ENCODE measurements around the gene BICRA. TPM values are rescaled to one million over a fixed set of nuclear protein-coding genes. Genes with fewer than 3 reads are reported as not detected.

The BICRA gene
- total and polyA plus RNA-seq, 2 of the 4 experiments (the other 2 are of a cell fraction): 1.8 to 3.5 TPM

- Histone ChIP-seq H3K27me3 (ENCODE audit: control insufficient read depth, insufficient read depth, low read length) (no peaks in the 10 kb centered on the region), H2AK9ac (replicated peaks; ENCODE audit: low read depth, low read length, poor library complexity) (no peak overlapping the region), H2BK5ac (ENCODE audit: low read depth, low read length, poor library complexity, severe bottlenecking) (no peak overlapping the region), H3K14ac (replicated peaks; ENCODE audit: low read depth, low read length) (no peak overlapping the region), H3K36me3 (ENCODE audit: control insufficient read depth, insufficient read depth, low read length) (peaks cover 51% of the 10 kb centered on the region), H3K4me1 (ENCODE audit: control insufficient read depth, insufficient read depth, low read length) (no peaks in the 10 kb centered on the region), H4K5ac (ENCODE audit: low read depth, low read length) (no peak overlapping the region), H3K4me3 (ENCODE audit: insufficient read depth, low read depth, low read length) (no peak overlapping the region), H3K27ac (ENCODE audit: insufficient read depth, low read length) (no peak overlapping the region), H3K79me1 (ENCODE audit: low read depth in 1 of 2, low read length in 2 of 2) (peaks cover 18 to 41% of the 10 kb centered on the region in 2 experiments), H2BK120ac (ENCODE audit: low read depth, low read length) (no peak overlapping the region), H3K9ac (ENCODE audit: low read depth, low read length) (no peak overlapping the region), H3K4ac (ENCODE audit: low read depth, low read length) (no peak overlapping the region; the same call in 1 of the 2 replicates), H4K20me1 (ENCODE audit: insufficient read depth, low read length) (peaks cover 9% of the 10 kb centered on the region), H3K18ac (ENCODE audit: low read depth, low read length) (no peak overlapping the region), H3K9me3 (ENCODE audit: control insufficient read depth, insufficient read depth, low read length) (no peaks in the 10 kb centered on the region), H2BK20ac (ENCODE audit: low read depth, low read length) (no peak overlapping the region), H4K91ac (ENCODE audit: insufficient read depth, low read depth, low read length) (no peak overlapping the region), H3K23ac (ENCODE audit: low read depth, low read length) (no peak overlapping the region), H4K8ac (ENCODE audit: low read depth in 2 of 2, low read length in 2 of 2) (no peak overlapping the region), H3K9me1 (ENCODE audit: insufficient read depth, low read length) (0 out of 2 replicates have a peak, but pooled peaks cover 8% of the 10 kb centered on the region), H3K4me2 (ENCODE audit: low read depth, low read length) (no peak overlapping the region), H2BK15ac (ENCODE audit: low read depth, low read length) (no peak overlapping the region), H2AFZ (replicated peaks; ENCODE audit: low read length, poor library complexity) (no peak overlapping the region), H2AK5ac (ENCODE audit: low read depth, low read length) (no peak overlapping the region), H3K56ac (ENCODE audit: extremely low read depth, insufficient read depth, low read length) (no peak overlapping the region)
- no peak for ATAC-seq (ENCODE audit: low read depth)
- TF ChIP-seq CHD1 (IDR thresholded peaks at IDR 0.05; ENCODE audit: low read depth, low read length): no peak
- TF ChIP-seq CTCF (conservative IDR thresholded peaks at IDR 0.05; ENCODE audit: low read depth, low read length): no peak
- TF ChIP-seq FOS (IDR thresholded peaks at IDR 0.05; ENCODE audit: low read depth, low read length): no peak
- no peak for TF ChIP-seq RAD21 (IDR thresholded peaks at IDR 0.05; ENCODE audit: low read length)
- TF ChIP-seq MAFK (IDR thresholded peaks at IDR 0.05; ENCODE audit: low read depth, low read length): no peak
- TF ChIP-seq ELK1 (IDR thresholded peaks at IDR 0.05; ENCODE audit: borderline replicate concordance, low read depth, low read length): no peak
- TF ChIP-seq RCOR1 (IDR thresholded peaks at IDR 0.05; ENCODE audit: insufficient replicate concordance, low read length): no peak
- no peak for TF ChIP-seq MAZ (IDR thresholded peaks at IDR 0.05; ENCODE audit: borderline replicate concordance, low read depth, low read length)
- no peak for TF ChIP-seq CEBPB (IDR thresholded peaks at IDR 0.05; ENCODE audit: low read depth, low read length)
- TF ChIP-seq BHLHE40 (IDR thresholded peaks at IDR 0.05; ENCODE audit: low read depth, low read length): no peak
- no peak for TF ChIP-seq SMC3 (IDR thresholded peaks at IDR 0.05; ENCODE audit: low read depth, low read length)
- TF ChIP-seq USF2 (IDR thresholded peaks at IDR 0.05; ENCODE audit: low read depth, low read length): no peak
- no peak for TF ChIP-seq NFE2L2 (IDR thresholded peaks at IDR 0.05; ENCODE audit: low read depth, low read length)
- no peak for TF ChIP-seq MXI1 (IDR thresholded peaks at IDR 0.05; ENCODE audit: borderline replicate concordance, low read depth, low read length)
- no peak for TF ChIP-seq RFX5 (IDR thresholded peaks at IDR 0.05; ENCODE audit: low read depth, low read length)
- TF ChIP-seq POLR2A (IDR thresholded peaks at IDR 0.05; ENCODE audit: low read depth, low read length): no peak
- POLR2A ChIA-PET (ENCODE audit: unreplicated experiment): no interaction called here
- WGBS, 2 experiments (ENCODE audit: extremely low coverage in 2 of 2, insufficient read length in 1 of 2): 90% methylated on average over 4 of the region's 6 CpGs; no CpG with 5 or more reads in 1 of the 2 experiments
- in situ Hi-C loops (cut with MboI; ENCODE audit: low sequenced_read_pairs) (no loop called here), dilution Hi-C loops (cut with HindIII; ENCODE audit: low sequenced_read_pairs, unreplicated experiment) (no loop called here), intact Hi-C loops (cut with micrococcal nuclease) (no loop called here)
- CTCF ChIA-PET: no interaction called here
- DNase-seq: no peak
- BruUV-seq (replicated peaks): no TSS peak
Observed at GRCh38 chr19:47681388-47681787, 72.5 kb downstream of the BICRA start.
